ENCODE data around the gene PZP. TPM values are rescaled to one million over a fixed set of nuclear protein-coding genes. Genes with fewer than 3 reads are reported as not detected.
A peak's percentile ranks its signal among the peaks of the same experiment; 100 is the strongest.
"Not testable (repeated sequence)": the region's sequence is repeated elsewhere in the genome, so short reads cannot be mapped to it uniquely, and the experiment has no call there.

PZP gene
- total and polyA plus RNA-seq, 3 experiments from 2014 or later, result 0.28 TPM; not detected in 2

- POLR2A ChIA-PET, result no interaction called here
- H3K4me3 Mint-ChIP-seq, result no peak overlapping the region
- H3K36me3 Mint-ChIP-seq, result peaks cover 4 to 38% (median 9%) of the 10 kb centered on the region in 3 donors
- no peaks in the 10 kb centered on the region for H3K36me3 ChIP-seq (ENCODE audit: insufficient read depth, low read length)
- CTCF ChIA-PET, result no interaction called here
- peaks cover 0 to 6% of the 10 kb centered on the region in 2 donors for H3K27me3 Mint-ChIP-seq
- no peaks in the 10 kb centered on the region for H3K9me3 ChIP-seq (ENCODE audit: low read length)
- no peaks in the 10 kb centered on the region for H3K27me3 ChIP-seq (ENCODE audit: insufficient read depth, low read length, poor library complexity, severe bottlenecking)
- DNase-seq, result no peak
- peaks cover 0 to 17% (median 0%) of the 10 kb centered on the region in 5 donors for H3K9me3 Mint-ChIP-seq
- H3K27ac Mint-ChIP-seq, result peak overlapping the region in 2 of 8 donors; percentile 38 to 56
- H3K27ac ChIP-seq (ENCODE audit: low read depth, low read length), result no peak overlapping the region
- no peaks in the 10 kb centered on the region for H3K4me1 ChIP-seq (ENCODE audit: insufficient read depth, low read length)
- H3K4me1 Mint-ChIP-seq, result peaks cover 0 to 3% (median 1%) of the 10 kb centered on the region in 3 donors
- no peak overlapping the region for H3K4me3 ChIP-seq (ENCODE audit: low read length)
Measured at GRCh38 chr12:9223830-9224229, 15.6 kb upstream of the PZP start.

- no peaks in the 10 kb centered on the region for H3K27me3 ChIP-seq (ENCODE audit: insufficient read depth, low read length, poor library complexity, severe bottlenecking)
- no peak overlapping the region for H3K27ac ChIP-seq (ENCODE audit: low read depth, low read length)
- H3K27me3 Mint-ChIP-seq, result peaks cover 0 to 6% of the 10 kb centered on the region in 2 donors
- H3K4me1 Mint-ChIP-seq, result peaks cover 0 to 3% (median 0%) of the 10 kb centered on the region in 3 donors
- ChIA-PET POLR2A (no interaction called here), CTCF (no interaction called here)
- no peak overlapping the region for H3K27ac Mint-ChIP-seq
- DNase-seq, result no peak
- H3K4me3 ChIP-seq (ENCODE audit: low read length), result no peak overlapping the region
- no peaks in the 10 kb centered on the region for H3K36me3 ChIP-seq (ENCODE audit: insufficient read depth, low read length)
- no peak overlapping the region for H3K4me3 Mint-ChIP-seq
- H3K9me3 ChIP-seq (ENCODE audit: low read length), result no peaks in the 10 kb centered on the region
- peaks cover 0 to 29% (median 2%) of the 10 kb centered on the region in 5 donors for H3K9me3 Mint-ChIP-seq
- peaks cover 5 to 55% (median 9%) of the 10 kb centered on the region in 3 donors for H3K36me3 Mint-ChIP-seq
- H3K4me1 ChIP-seq (ENCODE audit: insufficient read depth, low read length), result no peaks in the 10 kb centered on the region
Measured at GRCh38 chr12:9221483-9221882, 13.3 kb upstream of the PZP start.

- H3K36me3 ChIP-seq (ENCODE audit: insufficient read depth, low read length); POLR2A ChIA-PET; DNase-seq; H3K27me3 ChIP-seq (ENCODE audit: insufficient read depth, low read length, poor library complexity, severe bottlenecking); H3K4me1 ChIP-seq (ENCODE audit: insufficient read depth, low read length); H3K27me3 Mint-ChIP-seq; H3K4me3 Mint-ChIP-seq; H3K4me1 Mint-ChIP-seq; H3K9me3 ChIP-seq (ENCODE audit: low read length); H3K27ac ChIP-seq (ENCODE audit: low read depth, low read length); H3K4me3 ChIP-seq (ENCODE audit: low read length); CTCF ChIA-PET: not testable (repeated sequence)
- Mint-ChIP-seq H3K27ac (peak overlapping the region in 1 of 8 donors; percentile 13), H3K36me3 (peaks cover 5 to 57% (median 9%) of the 10 kb centered on the region in 3 donors), H3K9me3 (peaks cover 0 to 29% (median 2%) of the 10 kb centered on the region in 5 donors)
Measured at GRCh38 chr12:9221011-9221410, 12.8 kb upstream of the PZP start.

GRCh38 chr12:9214534-9214933 is 6.3 kb upstream of the PZP start:
- H3K27ac Mint-ChIP-seq, result no peak overlapping the region
- no peaks in the 10 kb centered on the region for H3K36me3 ChIP-seq (ENCODE audit: insufficient read depth, low read length)
- no peaks in the 10 kb centered on the region for H3K27me3 ChIP-seq (ENCODE audit: insufficient read depth, low read length, poor library complexity, severe bottlenecking)
- peaks cover 1 to 52% (median 2%) of the 10 kb centered on the region in 3 donors for H3K36me3 Mint-ChIP-seq
- H3K27me3 Mint-ChIP-seq, result no peaks in the 10 kb centered on the region
- ChIA-PET POLR2A (no interaction called here), CTCF (no interaction called here)
- peaks cover 0 to 15% (median 2%) of the 10 kb centered on the region in 5 donors for H3K9me3 Mint-ChIP-seq
- no peaks in the 10 kb centered on the region for H3K9me3 ChIP-seq (ENCODE audit: low read length)
- H3K27ac ChIP-seq (ENCODE audit: low read depth, low read length), result no peak overlapping the region
- no peak for DNase-seq
- no peaks in the 10 kb centered on the region for H3K4me1 ChIP-seq (ENCODE audit: insufficient read depth, low read length)
- H3K4me1 Mint-ChIP-seq, result no peaks in the 10 kb centered on the region
- H3K4me3 ChIP-seq (ENCODE audit: low read length), result no peak overlapping the region
- no peak overlapping the region for H3K4me3 Mint-ChIP-seq

- peaks cover 3 to 29% (median 4%) of the 10 kb centered on the region in 3 donors for H3K36me3 Mint-ChIP-seq
- ChIA-PET POLR2A (no interaction called here), CTCF (no interaction called here)
- Histone ChIP-seq H3K27me3 (ENCODE audit: insufficient read depth, low read length, poor library complexity, severe bottlenecking) (no peaks in the 10 kb centered on the region), H3K4me3 (ENCODE audit: low read length) (no peak overlapping the region), H3K27ac (ENCODE audit: low read depth, low read length) (no peak overlapping the region), H3K9me3 (ENCODE audit: low read length) (no peaks in the 10 kb centered on the region), H3K36me3 (ENCODE audit: insufficient read depth, low read length) (no peaks in the 10 kb centered on the region), H3K4me1 (ENCODE audit: insufficient read depth, low read length) (no peaks in the 10 kb centered on the region)
- peaks cover 0 to 3% (median 0%) of the 10 kb centered on the region in 5 donors for H3K9me3 Mint-ChIP-seq
- peaks cover 0 to 3% of the 10 kb centered on the region in 2 donors for H3K27me3 Mint-ChIP-seq
- H3K4me1 Mint-ChIP-seq, result peaks cover 0 to 4% (median 2%) of the 10 kb centered on the region in 3 donors
- H3K4me3 Mint-ChIP-seq, result no peak overlapping the region
- H3K27ac Mint-ChIP-seq, result no peak overlapping the region
- DNase-seq, result no peak
Measured at GRCh38 chr12:9211687-9212086, 3.5 kb upstream of the PZP start.

GRCh38 chr12:9204380-9204779 is 3.8 kb downstream of the PZP start:
- peak overlapping the region in 1 of 8 donors; percentile 26 for H3K27ac Mint-ChIP-seq
- peaks cover 0 to 3% of the 10 kb centered on the region in 2 donors for H3K27me3 Mint-ChIP-seq
- no peak overlapping the region for H3K4me3 Mint-ChIP-seq
- Histone ChIP-seq H3K4me3 (ENCODE audit: low read length) (no peak overlapping the region), H3K4me1 (ENCODE audit: insufficient read depth, low read length) (no peaks in the 10 kb centered on the region), H3K9me3 (ENCODE audit: low read length) (no peaks in the 10 kb centered on the region), H3K27ac (ENCODE audit: low read depth, low read length) (no peak overlapping the region), H3K36me3 (ENCODE audit: insufficient read depth, low read length) (no peaks in the 10 kb centered on the region), H3K27me3 (ENCODE audit: insufficient read depth, low read length, poor library complexity, severe bottlenecking) (no peaks in the 10 kb centered on the region)
- H3K4me1 Mint-ChIP-seq, result peaks cover 0 to 4% (median 2%) of the 10 kb centered on the region in 3 donors
- H3K9me3 Mint-ChIP-seq, result no peaks in the 10 kb centered on the region
- peaks cover 2 to 13% (median 13%) of the 10 kb centered on the region in 3 donors for H3K36me3 Mint-ChIP-seq
- CTCF ChIA-PET, result interaction anchor here (1.6 kb wide), 1 partner anchor 66 kb away, joined by 3 read pairs; no protein-coding TSS in a partner anchor
- no peak for DNase-seq
- POLR2A ChIA-PET, result no interaction called here

GRCh38 chr12:9198012-9198411 is 10.2 kb downstream of the PZP start:
- Mint-ChIP-seq H3K9me3 (peaks cover 2 to 21% (median 4%) of the 10 kb centered on the region in 5 donors), H3K4me3 (no peak overlapping the region), H3K4me1 (no peaks in the 10 kb centered on the region), H3K27ac (no peak overlapping the region), H3K36me3 (peaks cover 6 to 36% (median 20%) of the 10 kb centered on the region in 3 donors), H3K27me3 (no peaks in the 10 kb centered on the region)
- no peak for DNase-seq
- ChIA-PET POLR2A (no interaction called here), CTCF (no interaction called here)
- no peaks in the 10 kb centered on the region for H3K9me3 ChIP-seq (ENCODE audit: low read length)
- no peaks in the 10 kb centered on the region for H3K36me3 ChIP-seq (ENCODE audit: insufficient read depth, low read length)
- H3K27me3 ChIP-seq (ENCODE audit: insufficient read depth, low read length, poor library complexity, severe bottlenecking), result no peaks in the 10 kb centered on the region
- H3K27ac ChIP-seq (ENCODE audit: low read depth, low read length), result no peak overlapping the region
- H3K4me1 ChIP-seq (ENCODE audit: insufficient read depth, low read length), result no peaks in the 10 kb centered on the region
- no peak overlapping the region for H3K4me3 ChIP-seq (ENCODE audit: low read length)

GRCh38 chr12:9184276-9184675 is 23.9 kb downstream of the PZP start:
- no peak for DNase-seq
- no peak overlapping the region for H3K4me3 Mint-ChIP-seq
- CTCF ChIA-PET, result no interaction called here
- H3K27me3 Mint-ChIP-seq, result no peaks in the 10 kb centered on the region
- H3K36me3 Mint-ChIP-seq, result peaks cover 8 to 77% (median 18%) of the 10 kb centered on the region in 3 donors
- Histone ChIP-seq H3K4me1 (ENCODE audit: insufficient read depth, low read length) (no peaks in the 10 kb centered on the region), H3K4me3 (ENCODE audit: low read length) (no peak overlapping the region), H3K27ac (ENCODE audit: low read depth, low read length) (no peak overlapping the region), H3K36me3 (ENCODE audit: insufficient read depth, low read length) (no peaks in the 10 kb centered on the region), H3K27me3 (ENCODE audit: insufficient read depth, low read length, poor library complexity, severe bottlenecking) (no peaks in the 10 kb centered on the region), H3K9me3 (ENCODE audit: low read length) (no peaks in the 10 kb centered on the region)
- peaks cover 12 to 77% (median 35%) of the 10 kb centered on the region in 5 donors for H3K9me3 Mint-ChIP-seq
- POLR2A ChIA-PET, result no interaction called here
- peak overlapping the region in 1 of 8 donors; percentile 27 for H3K27ac Mint-ChIP-seq
- H3K4me1 Mint-ChIP-seq, result peaks cover 0 to 5% (median 0%) of the 10 kb centered on the region in 3 donors

All from CD8-positive, alpha-beta memory T cell (primary cell).